K562 (cell line): ENCODE data around the gene ZNF407. TPM values are rescaled to one million over a fixed set of nuclear protein-coding genes. Genes with fewer than 3 reads are reported as not detected.

Source experiments
- ATAC-seq: fragments of 200-7000 bp; cut with Tn5 transposase; 3 replicates; pipeline ENCODE4 v1.9.1; 2020; ENCODE audit warnings: moderate library complexity
- BruUV-seq: library from RNA; stranded (reverse); fragments of 400-500 nt; replicated peaks from 2 replicates; lab custom pipeline; 2021; lab: Mats Ljungman, UMichigan
- CTCF ChIA-PET: fragments of 300-600 bp; formaldehyde crosslinking; extraction: SDS; loops from one replicate; lab custom pipeline; 2021; ENCODE audit warnings: low intra/inter-chr PET ratio; lab: Yijun Ruan, JAX
- POLR2A ChIA-PET: fragments of 300-600, 350-650 bp; sonication (Branson Sonifier 250); formaldehyde crosslinking; extraction: SDS; loops from one replicate; lab custom pipeline; 2021; ENCODE audit warnings: antibody characterized with exemption, inconsistent platforms; lab: Yijun Ruan, JAX
- DNase-seq, 4 experiments: peaks; one replicate each; pipeline versions ENCODE4 v3.0.0 to v3.0.0-alpha.2; 2011 to 2018; ENCODE audit warnings: low spot score in 3 of 4, mixed read lengths in 3 of 4; ENCODE audit errors: extremely low read depth in 1 of 4
- FAIRE-seq: peaks from 2 replicates; lab custom pipeline; 2011; peaks lifted over from hg19 to GRCh38; lab: Jason Lieb, UNC
- H2AFZ ChIP-seq: 2 replicates; pipeline ENCODE4 v1.6.0; 2011; ENCODE audit warnings: low read depth, low read length, control low read depth, inconsistent platforms
- H3K27ac ChIP-seq: fragments of 200-600 bp; 3 replicates; pipeline ENCODE4 v1.8.0; 2011; ENCODE audit warnings: low read depth, mild to moderate bottlenecking, control low read depth, inconsistent platforms, low read length, moderate library complexity, mixed read lengths; ENCODE audit errors: extremely low read depth
- H3K27me3 ChIP-seq, 2 experiments: fragments of 300-600 bp in 1 of 2; 2 replicates in 1 of 2; 3 replicates in 1 of 2; pipeline versions ENCODE4 v1.6.0 to v1.8.0; 2011; ENCODE audit warnings: inconsistent platforms in 2 of 2, low read length in 2 of 2, mild to moderate bottlenecking in 1 of 2, mixed read lengths in 1 of 2, moderate library complexity in 1 of 2; ENCODE audit not compliant: control insufficient read depth in 2 of 2, insufficient read depth in 2 of 2
- H3K36me3 ChIP-seq: fragments of 300-600 bp; 3 replicates; pipeline ENCODE4 v1.8.0; 2011; ENCODE audit warnings: mild to moderate bottlenecking, low read length, inconsistent platforms; ENCODE audit not compliant: control insufficient read depth, insufficient read depth
- H3K4me1 ChIP-seq, 2 experiments: fragments of 200-600 bp in 1 of 2; replicated peaks in 1 of 2; 2 replicates in 1 of 2; 3 replicates in 1 of 2; pipeline versions ENCODE4 v1.5.1 to v1.8.0; 2011; ENCODE audit warnings: inconsistent platforms in 2 of 2, low read length in 2 of 2, mild to moderate bottlenecking in 1 of 2, mixed read lengths in 1 of 2, moderate library complexity in 1 of 2; ENCODE audit not compliant: control insufficient read depth in 2 of 2, insufficient read depth in 2 of 2
- H3K4me2 ChIP-seq: 2 replicates; pipeline ENCODE4 v1.6.1; 2011; ENCODE audit warnings: low read length, control low read depth, inconsistent platforms, mixed read lengths; ENCODE audit not compliant: insufficient read depth
- H3K4me3 ChIP-seq: fragments of 200-600 bp; sonication (generic), shearing (Covaris generic); 2 replicates; pipeline ENCODE4 v1.5.1; 2016; ENCODE audit warnings: control low read depth, inconsistent platforms
- H3K79me2 ChIP-seq: fragments of 200-600 bp; 3 replicates; pipeline ENCODE4 v1.8.0; 2011; ENCODE audit warnings: low read length, inconsistent platforms; ENCODE audit not compliant: control insufficient read depth, insufficient read depth
- H3K9ac ChIP-seq, 2 experiments: 2 replicates each; pipeline versions ENCODE4 v1.6.0 to v1.6.1; 2011; ENCODE audit warnings: low read depth in 2 of 2, low read length in 2 of 2, control low read depth in 1 of 2, inconsistent platforms in 1 of 2, mild to moderate bottlenecking in 1 of 2, mixed read lengths in 1 of 2; ENCODE audit not compliant: insufficient read depth in 1 of 2
- H3K9me1 ChIP-seq: one replicate; pipeline ENCODE4 v1.6.0; 2011; ENCODE audit warnings: inconsistent platforms, mild to moderate bottlenecking, low read length, moderate library complexity; ENCODE audit not compliant: control insufficient read depth, insufficient read depth
- H3K9me3 ChIP-seq: replicated peaks from 2 replicates; pipeline ENCODE4 v1.5.1; 2011; ENCODE audit warnings: low read depth, low read length, inconsistent platforms; ENCODE audit not compliant: control insufficient read depth, insufficient read depth
- H4K20me1 ChIP-seq: replicated peaks from 2 replicates; pipeline ENCODE4 v1.6.1; 2011; ENCODE audit warnings: low read length, inconsistent platforms, mixed read lengths; ENCODE audit not compliant: control insufficient read depth, insufficient read depth
- C11orf30 ChIP-seq: fragments of 450-650 bp; IDR thresholded peaks from 2 replicates; pipeline ENCODE4 v1.6.1; 2016; ENCODE audit warnings: low read depth, mild to moderate bottlenecking
- HCFC1 ChIP-seq: IDR thresholded peaks from 2 replicates; pipeline ENCODE4 v1.6.1; 2012; ENCODE audit warnings: low read depth, low read length, improper control_type of control experiment
- IRF2 ChIP-seq: sonication (generic); formaldehyde crosslinking; IDR thresholded peaks from 2 replicates; pipeline ENCODE4 v1.8.1; 2022; ENCODE audit warnings: mild to moderate bottlenecking, missing genetic modification reagents
- KLF13 ChIP-seq: fragments of 450-650 bp; IDR thresholded peaks from 2 replicates; pipeline ENCODE4 v1.6.1; 2016; ENCODE audit warnings: missing genetic modification characterization, low read depth, mild to moderate bottlenecking, missing compliant biosample characterization, moderate library complexity, borderline replicate concordance
- MAFF ChIP-seq: IDR thresholded peaks from 2 replicates; pipeline ENCODE4 v1.6.1; 2012; ENCODE audit warnings: low read length, improper control_type of control experiment
- TAF1 ChIP-seq: IDR thresholded peaks from 2 replicates; pipeline ENCODE4 v1.6.1; 2011; ENCODE audit warnings: mild to moderate bottlenecking, low read length, moderate library complexity; ENCODE audit not compliant: insufficient read depth, control insufficient read depth, severe bottlenecking; ENCODE audit errors: extremely low read depth
- WHSC1 ChIP-seq: IDR thresholded peaks from one replicate; pipeline ENCODE4 v1.6.1; 2012; ENCODE audit warnings: low read length, control low read depth, inconsistent platforms
- ZNF551 ChIP-seq: fragments of 250-450 bp; sonication (Bioruptor Pico); IDR thresholded peaks from 2 replicates; pipeline ENCODE4 v1.5.0; 2021; ENCODE audit warnings: mild to moderate bottlenecking, moderate library complexity
- WGBS: fragments of 100-300 bp; shearing (Covaris generic); methylation state at CpG from one replicate; pipeline ENCODE4 v1.1.6; 2016; ENCODE audit warnings: low coverage, mixed read lengths; ENCODE audit not compliant: insufficient coverage; ENCODE audit errors: missing lambda C conversion rate; 5-methylcytosine and 5-hydroxymethylcytosine counted together
- in situ Hi-C: fragments of 300-500 bp; cut with MboI; formaldehyde crosslinking; loops from 4 replicates; pipeline ENCODE4 v1.15.0; 2018; ENCODE audit warnings: inconsistent platforms, mixed read lengths
- intact Hi-C: fragments of 100-400 bp; cut with micrococcal nuclease; formaldehyde crosslinking; loops from 2 replicates; pipeline ENCODE4 v1.14.2; 2022
- polyA plus RNA-seq, 8 experiments: library from polyadenylated mRNA; depleted of rRNA in 4 of 8; stranded (reverse) in 5 of 8; unstranded in 3 of 8; fragments of >200 nt; fragmentation: Nextera tagmentation in 2 of 8; fragmentation: Illumina TruSeq in 1 of 8; extraction: Ambion mirVana in 2 of 8; extraction: Trizol in 1 of 8; gene quantifications; 2 replicates each; pipeline versions ENCODE4 v1.2.1 to v1.2.3, GENCODE V29; 2011 to 2014; ENCODE audit warnings: inconsistent platforms in 1 of 8, missing spikeins in 1 of 8
- total RNA-seq, 7 experiments: library from RNA; depleted of rRNA in 6 of 7; stranded (reverse); fragments of >200 nt in 6 of 7; fragmentation: Illumina TruSeq in 2 of 7; extraction: Trizol in 2 of 7; gene quantifications; 2 replicates each; pipeline versions ENCODE4 v1.2.1 to v1.2.3, GENCODE V29; 2011 to 2021; ENCODE audit warnings: low replicate concordance in 1 of 7
- TF ChIP-seq, protein P1 (sequence below): fragments of 150-350 bp; conservative IDR thresholded peaks from 2 replicates; pipeline ENCODE4 v1.6.1; 2014; ENCODE audit warnings: low read length

The ZNF407 gene
- total and polyA plus RNA-seq, 9 of the 15 experiments (the other 6 are each of a cell fraction or from before 2014, with no cell fraction given) = 0.21 to 5.4 (median 2.3) TPM

DNA sequence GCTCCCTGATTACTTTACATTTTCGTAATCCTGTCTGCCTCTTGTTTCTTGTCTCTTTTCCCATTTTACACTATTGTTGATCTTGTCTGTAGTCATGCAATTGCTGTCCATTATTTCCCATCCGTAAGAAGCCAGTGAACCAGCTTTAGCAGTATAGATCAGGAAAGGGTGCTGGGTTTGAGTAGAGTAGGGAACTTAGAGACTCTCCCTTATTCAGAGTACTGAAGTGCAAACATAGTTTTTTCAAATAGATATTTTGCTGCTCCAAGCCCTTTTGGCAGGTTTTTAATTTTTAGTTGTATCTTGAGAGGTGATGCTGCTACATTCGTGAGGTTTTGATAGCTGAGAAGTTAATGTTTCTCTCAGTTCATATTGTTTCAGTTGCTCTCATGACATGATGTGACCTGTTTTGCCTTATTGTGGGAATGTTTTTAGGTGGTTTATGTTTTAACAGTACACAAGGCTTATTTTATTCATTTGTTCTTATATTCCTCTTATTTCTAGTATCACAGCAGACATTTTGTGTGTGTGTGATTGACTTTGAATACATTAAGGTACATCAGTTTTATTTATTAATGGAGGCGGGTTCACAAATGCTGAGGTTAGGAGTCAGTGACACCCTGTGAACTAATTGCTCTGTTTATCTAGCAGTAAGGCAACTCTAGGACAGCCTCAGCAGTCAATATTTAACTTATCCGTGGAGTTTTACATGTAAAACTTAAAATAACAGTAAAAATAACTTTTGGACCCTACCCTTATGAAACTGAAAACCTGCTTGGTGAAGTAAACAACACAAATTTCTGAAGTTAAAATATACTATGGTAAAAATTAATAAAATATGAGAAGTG is 118.4 kb downstream of the ZNF407 start:
- no peak for DNase-seq
- no TSS peak for BruUV-seq
- ATAC-seq = no peak
- Histone ChIP-seq H3K9me1 (no peaks in the 10 kb centered on the region), H4K20me1 (no peaks in the 10 kb centered on the region), H3K4me3 (no peak overlapping the region), H3K27me3 (no peaks in the 10 kb centered on the region), H2AFZ (no peak overlapping the region), H3K4me2 (no peak overlapping the region), H3K27ac (no peak overlapping the region), H3K9ac (no peak overlapping the region), H3K36me3 (no peaks in the 10 kb centered on the region), H3K9me3 (no peaks in the 10 kb centered on the region), H3K79me2 (no peaks in the 10 kb centered on the region), H3K4me1 (no peaks in the 10 kb centered on the region)
- no peak for FAIRE-seq
- CTCF ChIA-PET = no interaction called here
- intact Hi-C loops = no loop called here
- POLR2A ChIA-PET = no interaction called here
- TF ChIP-seq IRF2 (CRISPR knock-in tag) (no peak), C11orf30 (no peak), WHSC1 (no peak)
- 46% methylated on average over 5 of the region's 5 CpGs for WGBS
- in situ Hi-C loops = no loop called here

DNA sequence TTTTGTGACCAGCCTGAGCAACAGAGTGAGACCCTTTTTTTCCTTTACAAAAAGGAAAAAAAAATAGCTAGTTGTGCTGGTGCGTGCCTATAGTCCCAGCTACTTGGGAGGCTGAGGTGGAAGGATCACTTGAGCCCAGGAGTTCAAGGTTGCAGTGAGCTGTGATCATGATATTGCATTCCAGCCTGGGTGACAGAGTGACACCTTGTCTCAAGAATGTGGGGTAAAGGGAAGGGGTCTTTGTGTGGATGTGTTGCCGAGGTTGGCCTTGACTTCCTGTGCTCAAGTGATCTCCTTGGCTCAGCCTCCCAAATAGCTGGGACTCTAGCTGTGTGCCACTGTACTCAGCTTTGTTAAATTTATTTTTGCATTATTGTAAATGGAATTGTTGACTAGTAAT is 120.6 kb downstream of the ZNF407 start:
- Histone ChIP-seq H3K9me1 (no peaks in the 10 kb centered on the region), H2AFZ (no peak overlapping the region), H3K4me2 (no peak overlapping the region), H4K20me1 (no peaks in the 10 kb centered on the region), H3K4me3 (no peak overlapping the region), H3K4me1 (no peaks in the 10 kb centered on the region), H3K27ac (no peak overlapping the region), H3K79me2 (no peaks in the 10 kb centered on the region), H3K36me3 (no peaks in the 10 kb centered on the region), H3K27me3 (no peaks in the 10 kb centered on the region), H3K9me3 (no peaks in the 10 kb centered on the region), H3K9ac (no peak overlapping the region)
- ATAC-seq = no peak
- intact Hi-C loops = no loop called here
- CTCF ChIA-PET = no interaction called here
- BruUV-seq = no TSS peak
- WGBS = no CpG with 5 or more reads among the region's 2 CpGs
- POLR2A ChIA-PET = interaction anchor here (0.6 kb wide), 1 partner anchor 108 kb away, joined by 4 read pairs; no protein-coding TSS in a partner anchor
- FAIRE-seq = no peak
- in situ Hi-C loops = no loop called here
- DNase-seq = no peak
- TF ChIP-seq HCFC1 = no peak
- TF ChIP-seq, protein P1, sequence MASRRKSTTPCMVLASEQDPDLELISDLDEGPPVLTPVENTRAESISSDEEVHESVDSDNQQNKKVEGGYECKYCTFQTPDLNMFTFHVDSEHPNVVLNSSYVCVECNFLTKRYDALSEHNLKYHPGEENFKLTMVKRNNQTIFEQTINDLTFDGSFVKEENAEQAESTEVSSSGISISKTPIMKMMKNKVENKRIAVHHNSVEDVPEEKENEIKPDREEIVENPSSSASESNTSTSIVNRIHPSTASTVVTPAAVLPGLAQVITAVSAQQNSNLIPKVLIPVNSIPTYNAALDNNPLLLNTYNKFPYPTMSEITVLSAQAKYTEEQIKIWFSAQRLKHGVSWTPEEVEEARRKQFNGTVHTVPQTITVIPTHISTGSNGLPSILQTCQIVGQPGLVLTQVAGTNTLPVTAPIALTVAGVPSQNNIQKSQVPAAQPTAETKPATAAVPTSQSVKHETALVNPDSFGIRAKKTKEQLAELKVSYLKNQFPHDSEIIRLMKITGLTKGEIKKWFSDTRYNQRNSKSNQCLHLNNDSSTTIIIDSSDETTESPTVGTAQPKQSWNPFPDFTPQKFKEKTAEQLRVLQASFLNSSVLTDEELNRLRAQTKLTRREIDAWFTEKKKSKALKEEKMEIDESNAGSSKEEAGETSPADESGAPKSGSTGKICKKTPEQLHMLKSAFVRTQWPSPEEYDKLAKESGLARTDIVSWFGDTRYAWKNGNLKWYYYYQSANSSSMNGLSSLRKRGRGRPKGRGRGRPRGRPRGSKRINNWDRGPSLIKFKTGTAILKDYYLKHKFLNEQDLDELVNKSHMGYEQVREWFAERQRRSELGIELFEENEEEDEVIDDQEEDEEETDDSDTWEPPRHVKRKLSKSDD = no peak
- TF ChIP-seq KLF13 (tag) = no peak
- no peak for TF ChIP-seq TAF1
- no peak for TF ChIP-seq MAFF
- no peak for TF ChIP-seq ZNF551 (CRISPR knock-in tag)
